HG03469 (cell line): Measurements from ENCODE around the gene LTA4H.

ENCODE experiments used
- ATAC-seq: cut with Tn5 transposase; IDR thresholded peaks from one replicate; pipeline ENCODE4 v1.9.1; 2021; ENCODE audit warnings: mild to moderate bottlenecking, moderate library complexity, moderate number of reproducible peaks; ENCODE audit not compliant: unreplicated experiment

Gene LTA4H

GRCh38 chr12:95966287-95966870, 69.0 kb downstream of the LTA4H start:
- ATAC-seq, result no peak

GRCh38 chr12:95963096-95963495, 72.3 kb downstream of the LTA4H start:
- ATAC-seq, result no peak

- no peak for ATAC-seq
These were observed 73.2 kb downstream of the LTA4H start for GRCh38 chr12:95962222-95962621.

GRCh38 chr12:95960241-95960640, 75.1 kb downstream of the LTA4H start:
- no peak for ATAC-seq

GRCh38 chr12:95959107-95959506, 76.3 kb downstream of the LTA4H start:
- ATAC-seq, result no peak

GRCh38 chr12:95956557-95957145, 78.7 kb downstream of the LTA4H start:
- no peak for ATAC-seq

GRCh38 chr12:95955549-95956159, 79.7 kb downstream of the LTA4H start:
- no peak for ATAC-seq

GRCh38 chr12:95953000-95953399, 82.4 kb downstream of the LTA4H start:
- no peak for ATAC-seq

- ATAC-seq, result no peak
These were observed 83.9 kb downstream of the LTA4H start for GRCh38 chr12:95951515-95951914.
